Endodermal cell (in vitro differentiated cells): ENCODE results near the gene PRKACB. TPM values are rescaled to one million over a fixed set of nuclear protein-coding genes. Genes with fewer than 3 reads are reported as not detected.
"Not testable (repeated sequence)": the region's sequence is repeated elsewhere in the genome, so short reads cannot be mapped to it uniquely, and the experiment has no call there.

ENCODE experiments used
- DNase-seq: peaks from one replicate; pipeline ENCODE4 v3.0.0-alpha.2; 2017
- H3K27ac ChIP-seq: 2 replicates; pipeline ENCODE4 v1.5.1; 2013; ENCODE audit warnings: mild to moderate bottlenecking, low read depth, low read length, moderate library complexity
- H3K27me3 ChIP-seq: 2 replicates; pipeline ENCODE4 v1.6.1; 2013; ENCODE audit warnings: mild to moderate bottlenecking, low read length, moderate library complexity; ENCODE audit not compliant: insufficient read depth, control insufficient read depth, poor library complexity, severe bottlenecking
- H3K36me3 ChIP-seq: 2 replicates; pipeline ENCODE4 v1.7.0; 2013; ENCODE audit warnings: mild to moderate bottlenecking, low read length, moderate library complexity; ENCODE audit not compliant: control insufficient read depth, insufficient read depth
- H3K4me1 ChIP-seq: one replicate; pipeline ENCODE4 v1.7.0; 2013; ENCODE audit warnings: low read length; ENCODE audit not compliant: control insufficient read depth, insufficient read depth
- H3K4me3 ChIP-seq: 2 replicates; pipeline ENCODE4 v1.5.1; 2013; ENCODE audit warnings: mild to moderate bottlenecking, low read length, moderate library complexity
- H3K9ac ChIP-seq: 2 replicates; pipeline ENCODE4 v1.6.1; 2013; ENCODE audit warnings: mild to moderate bottlenecking, low read length, moderate library complexity; ENCODE audit not compliant: poor library complexity, severe bottlenecking; ENCODE audit errors: extremely low read depth
- H3K9me3 ChIP-seq: 2 replicates; pipeline ENCODE4 v1.6.1; 2013; ENCODE audit warnings: mild to moderate bottlenecking, low read length, moderate library complexity; ENCODE audit not compliant: control insufficient read depth
- H3K27ac Mint-ChIP-seq: 2 replicates; pipeline ENCODE4 v1.8.0; 2020; ENCODE audit warnings: mixed read lengths
- H3K27me3 Mint-ChIP-seq: 2 replicates; pipeline ENCODE4 v1.8.0; 2021; ENCODE audit warnings: mild to moderate bottlenecking, mixed read lengths; ENCODE audit not compliant: insufficient read depth
- H3K36me3 Mint-ChIP-seq: 2 replicates; pipeline ENCODE4 v1.8.0; 2020; ENCODE audit warnings: low read depth, mixed read lengths
- H3K4me1 Mint-ChIP-seq: 2 replicates; pipeline ENCODE4 v1.8.0; 2020; ENCODE audit warnings: mixed read lengths
- H3K4me3 Mint-ChIP-seq: 2 replicates; pipeline ENCODE4 v1.8.0; 2020; ENCODE audit warnings: mild to moderate bottlenecking, moderate library complexity, mixed read lengths
- H3K9me3 Mint-ChIP-seq: 2 replicates; pipeline ENCODE4 v1.8.0; 2020; ENCODE audit warnings: mild to moderate bottlenecking, mixed read lengths
- CTCF ChIP-seq: fragments of 200-600 bp; sonication (generic); conservative IDR thresholded peaks from 2 replicates; pipeline ENCODE4 v1.5.0; 2021; ENCODE audit warnings: antibody characterized with exemption, mild to moderate bottlenecking
- WGBS, 2 experiments: methylation state at CpG; one replicate each; pipeline versions ENCODE4 v1.1.5 to v1.1.7; 2013; ENCODE audit warnings: missing lambda C conversion rate in 2 of 2, mixed read lengths in 1 of 2; ENCODE audit not compliant: insufficient coverage in 1 of 2, insufficient read length in 1 of 2; 5-methylcytosine and 5-hydroxymethylcytosine counted together
- total RNA-seq, 2 donors: library from RNA; stranded (reverse); fragmentation: NEBNext Ultra II Directional in 1 of 2; extraction: Animal tissue kit (Norgen Biotek cat#: 25700) in 1 of 2; gene quantifications; 2 replicates in 1 of 2; 3 replicates in 1 of 2; pipeline ENCODE4 v1.2.1, GENCODE V29; 2021

PRKACB gene
- total RNA-seq, 2 donors from 2014 or later, result 19.8 to 36.1 TPM

- Histone ChIP-seq H3K27ac (no peak overlapping the region), H3K27me3 (no peaks in the 10 kb centered on the region), H3K9ac (no peak overlapping the region), H3K4me3 (no peak overlapping the region), H3K9me3 (peaks cover 7% of the 10 kb centered on the region), H3K4me1 (peaks cover 2% of the 10 kb centered on the region), H3K36me3 (no peaks in the 10 kb centered on the region)
- no peak for TF ChIP-seq CTCF
- no peaks in the 10 kb centered on the region for H3K27me3 Mint-ChIP-seq
- WGBS, 2 experiments, result 71 to 80% methylated on average over 1 of the region's 1 CpG
- DNase-seq, result no peak
- no peak overlapping the region for H3K4me3 Mint-ChIP-seq
- H3K4me1 Mint-ChIP-seq, result peaks cover 35% of the 10 kb centered on the region
- H3K36me3 Mint-ChIP-seq, result no peaks in the 10 kb centered on the region
- no peak overlapping the region for H3K27ac Mint-ChIP-seq
- no peaks in the 10 kb centered on the region for H3K9me3 Mint-ChIP-seq
Measured at GRCh38 chr1:84101204-84101603, 42.9 kb upstream of the PRKACB start.

- Mint-ChIP-seq H3K27me3 (no peaks in the 10 kb centered on the region), H3K4me3 (no peak overlapping the region), H3K9me3 (peaks cover 9% of the 10 kb centered on the region), H3K36me3 (peaks cover 12% of the 10 kb centered on the region), H3K27ac (peak overlapping the region; percentile 91), H3K4me1 (peaks cover 33% of the 10 kb centered on the region)
- peak overlapping the region; percentile 34 for H3K4me3 ChIP-seq
- H3K27ac ChIP-seq, result peak overlapping the region; percentile 61
- peak overlapping the region; percentile 26 for H3K9ac ChIP-seq
- H3K9me3 ChIP-seq, result peaks cover 8% of the 10 kb centered on the region
- DNase-seq, result peak; percentile 70
- TF ChIP-seq CTCF, result no peak
- WGBS, 2 experiments, result 85 to 88% methylated on average over 2 to 3 of the region's 3 CpGs
- no peaks in the 10 kb centered on the region for H3K27me3 ChIP-seq
- no peaks in the 10 kb centered on the region for H3K36me3 ChIP-seq
- H3K4me1 ChIP-seq, result peaks cover 2% of the 10 kb centered on the region
Measured at GRCh38 chr1:84103197-84103992, 40.7 kb upstream of the PRKACB start.

GRCh38 chr1:84107538-84107937, 36.5 kb upstream of the PRKACB start:
- not testable (repeated sequence) for H3K4me3 Mint-ChIP-seq, H3K9ac ChIP-seq, H3K27ac ChIP-seq, H3K4me1 ChIP-seq, H3K36me3 ChIP-seq, H3K9me3 Mint-ChIP-seq, DNase-seq, H3K27me3 Mint-ChIP-seq, H3K27me3 ChIP-seq, H3K27ac Mint-ChIP-seq, H3K4me3 ChIP-seq
- peaks cover 20% of the 10 kb centered on the region for H3K4me1 Mint-ChIP-seq
- WGBS, 2 experiments, result 88 to 100% methylated on average over 1 of the region's 1 CpG
- peaks cover 11% of the 10 kb centered on the region for H3K9me3 ChIP-seq
- peaks cover 12% of the 10 kb centered on the region for H3K36me3 Mint-ChIP-seq
